Stimulated activated naive CD8-positive, alpha-beta T cell treated with anti-CD3 and anti-CD28 coated beads, Interleukin-15, Interleukin-2, amounts not matched to agents 100 U/mL and 50 U/mL, for 24 hours (primary cell): ENCODE measurements around the gene NEK1.
"Not testable (repeated sequence)": the region's sequence is repeated elsewhere in the genome, so short reads cannot be mapped to it uniquely, and the experiment has no call there.

Experiments
- ATAC-seq: fragments of 150-1000 bp; cut with Tn5 transposase; one replicate; pipeline ENCODE4 v1.10.0; 2021
- DNase-seq: peaks from one replicate; pipeline ENCODE4 v3.0.0; 2021

Gene NEK1

DNA sequence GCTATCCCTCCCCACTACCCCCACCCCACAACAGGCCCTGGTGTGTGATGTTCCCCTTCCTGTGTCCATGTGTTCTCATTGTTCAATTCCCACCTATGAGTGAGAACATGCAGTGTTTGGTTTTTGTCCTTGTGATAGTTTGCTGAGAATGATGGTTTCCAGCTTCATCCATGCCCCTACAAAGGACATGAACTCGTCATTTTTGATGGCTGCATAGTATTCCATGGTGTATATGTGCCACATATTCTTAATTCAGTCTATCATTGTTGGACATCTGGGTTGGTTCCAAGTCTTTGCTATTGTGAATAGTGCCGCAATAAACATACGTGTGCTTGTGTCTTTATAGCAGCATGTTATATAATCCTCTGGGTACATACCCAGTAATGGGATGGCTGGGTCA lies 118.1 kb downstream of the NEK1 start:
- ATAC-seq, DNase-seq: not testable (repeated sequence)

DNA sequence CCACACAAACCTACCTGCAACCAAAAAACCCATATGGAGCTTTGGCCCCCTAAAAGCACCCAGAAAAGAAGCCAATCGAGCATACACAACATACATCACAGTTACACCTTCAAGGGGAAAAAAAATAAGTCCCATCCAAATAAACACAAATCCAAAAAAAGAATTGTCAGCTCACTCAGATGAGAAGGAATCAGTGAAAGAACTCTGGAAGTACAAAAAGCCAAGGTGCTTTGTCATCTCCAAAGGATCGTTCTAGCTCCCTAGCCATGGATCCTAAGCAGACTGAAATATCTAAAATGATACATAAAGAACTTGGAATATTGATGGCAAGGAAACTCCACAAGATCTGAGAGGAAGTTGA lies 119.2 kb downstream of the NEK1 start:
- ATAC-seq (no peak), DNase-seq (no peak)

DNA sequence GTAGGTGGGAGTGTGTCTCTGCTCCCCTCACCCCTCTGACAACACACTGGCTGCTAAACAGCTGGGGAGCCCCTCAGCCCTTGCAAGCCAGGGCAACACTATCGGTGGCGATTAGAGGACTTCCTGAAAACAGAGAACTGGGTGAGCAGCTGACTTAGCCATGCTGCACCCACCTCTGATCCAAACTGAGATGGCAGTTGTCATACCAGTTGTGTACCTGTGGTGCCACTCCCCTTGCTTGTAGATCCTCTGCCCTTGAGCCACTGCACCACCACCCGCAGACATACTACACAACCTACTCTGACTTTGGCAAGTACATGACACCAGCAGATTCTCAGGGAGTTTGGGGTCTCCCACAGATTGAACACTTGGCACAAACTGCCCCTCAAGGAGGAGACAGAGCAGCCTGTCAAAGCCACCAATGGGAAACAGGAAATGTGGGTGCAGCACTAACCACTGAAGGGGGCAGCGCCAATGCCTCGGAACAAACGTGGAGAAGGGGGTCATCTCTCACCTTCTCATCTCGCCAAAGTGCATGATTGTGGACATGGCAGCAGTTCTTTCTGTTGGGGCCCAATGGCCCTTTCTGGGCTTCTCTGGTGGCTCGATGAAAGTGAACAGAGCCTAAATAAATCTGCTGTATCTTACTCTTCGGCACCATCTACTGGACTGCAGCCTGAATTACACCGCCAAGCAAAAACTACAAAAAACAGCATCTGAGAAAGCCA lies 119.8 kb downstream of the NEK1 start:
- ATAC-seq = peak; percentile 40

DNA sequence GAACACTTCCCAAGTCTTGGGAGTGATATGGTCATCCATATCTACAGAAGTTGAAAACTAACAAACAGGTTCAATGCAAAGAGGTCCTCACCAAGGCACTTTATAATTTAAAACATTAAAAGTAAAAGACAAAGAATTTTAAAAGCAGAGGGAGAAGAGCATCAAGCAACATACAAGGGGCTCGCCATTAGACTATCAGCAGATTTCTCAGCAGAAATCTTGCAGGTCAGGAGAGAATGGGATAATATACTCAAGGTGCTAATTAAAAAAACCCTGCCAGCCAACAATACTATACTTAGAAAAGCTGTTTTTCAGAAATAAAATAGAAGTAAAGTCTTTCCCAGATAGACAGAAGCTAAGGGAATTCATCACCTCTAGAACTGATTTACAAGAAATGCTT lies 121.2 kb downstream of the NEK1 start:
- no peak for ATAC-seq
- DNase-seq = no peak

More for the DNA sequence above, 119.8 kb downstream of the NEK1 start:
- peak; percentile 21 for DNase-seq

DNA sequence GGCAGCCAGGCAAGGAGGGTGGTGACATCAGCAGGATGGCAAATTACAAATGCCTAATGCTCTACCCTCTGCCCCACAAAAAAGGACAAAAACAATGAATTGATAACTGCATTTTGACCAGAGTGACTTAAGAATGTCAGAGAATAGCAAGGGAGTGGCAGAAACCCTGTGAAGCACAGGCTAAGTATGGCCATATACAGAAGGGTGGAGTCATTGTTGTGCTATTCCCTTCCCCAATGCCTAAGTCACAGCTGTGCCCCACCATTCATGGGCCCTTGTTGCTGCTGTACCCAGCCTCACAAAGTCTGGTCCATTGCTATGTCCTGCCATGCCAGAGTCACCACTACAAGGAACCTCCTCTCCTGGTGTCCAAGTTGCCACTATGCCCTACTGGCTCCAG lies 123.1 kb downstream of the NEK1 start:
- ATAC-seq (no peak), DNase-seq (no peak)

DNA sequence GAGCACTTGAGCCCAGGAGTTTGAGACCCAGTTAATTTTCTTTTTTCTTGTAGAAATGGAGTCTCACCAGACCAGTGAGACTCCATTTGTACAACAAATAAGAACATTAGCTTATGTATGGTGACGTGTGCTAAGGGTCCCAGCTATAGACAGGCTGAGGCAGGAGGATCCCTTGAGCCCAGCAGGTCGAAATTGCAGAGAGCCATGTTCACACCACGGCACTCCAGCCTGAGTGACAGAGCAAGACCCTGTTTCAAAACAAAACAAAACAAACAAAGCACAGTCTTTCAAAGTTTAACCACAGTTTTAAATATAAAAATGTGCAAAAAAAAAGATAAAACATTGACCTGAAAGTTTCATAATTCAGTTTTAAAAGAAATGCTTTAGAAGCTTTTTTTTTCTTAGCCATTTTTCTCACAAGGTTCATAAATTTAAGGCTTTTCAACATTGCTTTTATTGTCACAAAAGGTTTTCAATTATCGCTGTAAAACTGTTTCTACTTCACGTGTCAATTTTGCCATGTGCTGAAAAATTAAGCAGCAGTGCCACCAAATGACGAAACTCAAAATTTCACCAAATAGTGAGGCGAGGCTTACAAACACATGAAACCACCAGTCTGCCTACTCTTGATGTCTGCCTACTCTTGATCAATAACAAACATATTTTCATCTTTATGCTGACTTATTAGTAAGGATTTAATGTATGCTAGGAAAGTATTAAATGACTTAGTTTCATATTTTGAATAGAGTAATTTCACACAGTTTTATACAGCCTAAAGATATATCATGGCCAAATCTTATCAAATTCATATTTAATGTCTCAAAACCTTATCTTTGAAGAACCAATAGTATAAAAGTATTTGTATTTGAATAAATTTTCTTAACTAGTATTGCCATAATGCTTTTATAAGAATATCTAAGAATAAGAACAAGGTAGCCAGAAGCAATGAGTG lies 126.3 kb downstream of the NEK1 start:
- ATAC-seq = no peak
- peak; percentile 22 for DNase-seq

DNA sequence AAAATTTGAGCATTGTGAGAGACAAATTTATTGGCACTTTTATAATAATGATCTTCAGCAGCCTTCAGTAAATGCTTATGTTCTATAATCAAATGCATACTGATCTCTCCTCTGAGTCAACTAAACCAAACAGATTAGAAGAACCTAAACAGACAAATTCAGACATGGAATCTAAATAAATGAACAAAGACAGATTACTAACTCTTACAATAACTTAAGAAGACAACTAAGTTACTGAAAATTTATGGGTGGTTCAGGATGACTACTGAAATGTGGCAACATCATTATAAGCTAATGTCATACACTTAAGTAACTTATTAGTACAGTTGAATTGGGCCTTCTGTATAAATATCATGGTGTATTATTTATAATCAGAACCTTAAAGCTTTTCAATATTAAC lies 127.3 kb downstream of the NEK1 start:
- no peak for ATAC-seq
- no peak for DNase-seq

DNA sequence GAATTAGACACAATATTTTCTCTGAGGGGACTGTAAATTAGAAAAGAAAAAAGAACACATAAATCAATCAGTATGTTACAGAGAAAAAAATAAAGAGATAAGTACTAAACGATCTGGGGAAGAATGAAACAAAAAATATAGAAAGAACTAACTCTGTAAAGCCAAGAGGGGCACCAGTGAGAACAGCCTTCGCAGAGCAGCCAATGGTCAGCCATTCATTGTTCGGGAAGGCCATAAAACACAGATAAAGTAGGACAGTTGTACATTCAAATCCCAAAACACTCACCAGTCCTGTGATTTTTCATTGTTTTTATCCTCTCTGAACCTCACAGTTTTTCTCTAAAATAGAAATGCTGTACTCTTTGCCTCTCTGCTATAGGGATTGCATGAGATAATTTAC lies 127.9 kb downstream of the NEK1 start:
- no peak for ATAC-seq
- no peak for DNase-seq

DNA sequence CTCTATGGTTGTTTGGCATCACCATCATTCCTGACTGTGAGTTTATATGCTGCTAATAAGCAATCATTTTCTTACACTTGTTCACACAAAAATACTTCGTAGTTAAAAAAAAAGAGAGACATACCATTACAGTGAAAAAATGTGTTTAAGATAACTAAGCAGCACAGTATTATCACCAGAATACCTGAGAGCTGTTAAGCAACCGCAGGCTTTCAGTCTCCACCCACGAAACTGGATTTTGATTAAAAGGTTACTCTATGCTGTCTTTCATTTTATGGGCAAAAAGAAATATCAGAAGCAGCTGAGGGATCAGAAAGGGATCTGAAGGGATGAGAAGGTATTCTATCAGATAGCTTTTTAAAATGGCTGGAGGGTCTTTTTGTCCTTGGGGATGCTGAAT lies 148.3 kb downstream of the NEK1 start:
- ATAC-seq = no peak
- DNase-seq = no peak

DNA sequence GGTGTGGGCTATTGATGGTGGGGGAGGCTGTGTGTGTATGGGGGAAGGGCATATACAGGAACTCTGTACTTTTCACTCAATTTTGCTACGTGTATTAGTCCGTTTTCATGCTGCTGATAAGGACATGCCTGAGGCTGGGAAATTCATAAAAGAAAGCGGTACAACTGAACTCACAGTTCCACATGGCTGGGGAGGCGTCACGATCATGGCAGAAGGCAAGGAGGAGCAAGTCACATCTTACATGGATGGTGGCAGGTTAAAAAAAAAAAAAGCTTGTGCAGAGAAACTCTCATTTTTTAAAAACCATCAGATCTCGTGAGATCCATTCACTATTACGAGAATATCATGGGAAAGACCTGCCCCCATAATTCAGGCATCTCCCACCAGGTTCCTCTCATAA lies 152.3 kb downstream of the NEK1 start:
- ATAC-seq (no peak), DNase-seq (no peak)

DNA sequence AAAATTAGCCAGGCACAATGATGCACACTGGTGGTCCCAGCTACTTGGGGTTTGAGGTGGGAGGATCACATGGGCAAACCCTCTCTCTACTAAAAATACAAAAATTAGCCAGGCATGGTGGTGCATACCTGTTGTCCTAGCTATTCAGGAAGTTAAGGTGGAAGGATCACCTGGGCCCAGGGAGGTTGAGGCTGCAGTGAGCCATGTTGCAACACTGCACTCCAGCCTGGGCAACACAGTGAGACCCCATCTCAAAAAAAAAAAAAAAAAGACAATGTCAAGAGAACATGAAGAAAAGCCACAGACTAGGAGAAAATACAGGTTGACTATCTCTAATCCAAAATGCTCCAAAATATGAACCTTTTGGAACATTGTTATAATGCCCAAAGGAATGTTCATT lies 153.8 kb downstream of the NEK1 start:
- no peak for DNase-seq
- ATAC-seq = no peak

DNA sequence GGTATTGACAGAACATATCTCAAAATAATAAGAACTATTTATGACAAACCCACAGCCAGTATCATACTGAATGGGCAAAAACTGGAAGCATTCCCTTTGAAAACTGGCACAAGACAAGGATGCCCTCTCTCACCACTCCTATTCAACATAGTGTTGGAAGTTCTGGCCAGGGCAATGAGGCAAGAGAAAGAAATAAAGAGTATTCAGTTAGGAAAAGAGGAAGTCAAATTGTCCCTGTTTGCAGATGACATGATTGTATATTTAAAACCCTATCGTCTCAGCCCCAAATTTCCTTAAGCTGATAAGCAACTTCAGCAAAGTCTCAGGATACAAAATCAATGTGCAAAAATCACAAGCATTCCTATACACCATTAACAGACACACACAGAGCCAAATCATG lies 159.7 kb downstream of the NEK1 start:
- not testable (repeated sequence) for ATAC-seq, DNase-seq

DNA sequence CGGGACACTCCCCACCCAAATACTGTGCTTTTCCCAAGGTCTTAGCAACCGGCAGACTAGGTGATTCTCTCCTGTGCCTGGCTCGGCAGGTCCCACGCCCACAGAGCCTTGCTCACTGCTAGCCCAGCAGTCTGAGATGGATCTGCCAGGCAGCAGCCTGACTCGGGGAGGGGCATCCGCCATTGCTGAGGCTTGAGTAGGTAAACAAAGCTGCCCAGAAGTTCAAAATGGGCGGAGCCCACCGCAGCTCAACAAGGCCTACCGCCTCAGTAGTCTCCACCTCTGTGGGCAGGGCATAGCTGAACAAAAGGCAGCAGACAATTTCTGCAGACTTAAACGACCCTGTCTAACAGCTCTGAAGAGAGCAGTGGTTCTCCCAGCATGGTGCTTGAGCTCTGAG lies 163.4 kb downstream of the NEK1 start:
- DNase-seq = not testable (repeated sequence)

DNA sequence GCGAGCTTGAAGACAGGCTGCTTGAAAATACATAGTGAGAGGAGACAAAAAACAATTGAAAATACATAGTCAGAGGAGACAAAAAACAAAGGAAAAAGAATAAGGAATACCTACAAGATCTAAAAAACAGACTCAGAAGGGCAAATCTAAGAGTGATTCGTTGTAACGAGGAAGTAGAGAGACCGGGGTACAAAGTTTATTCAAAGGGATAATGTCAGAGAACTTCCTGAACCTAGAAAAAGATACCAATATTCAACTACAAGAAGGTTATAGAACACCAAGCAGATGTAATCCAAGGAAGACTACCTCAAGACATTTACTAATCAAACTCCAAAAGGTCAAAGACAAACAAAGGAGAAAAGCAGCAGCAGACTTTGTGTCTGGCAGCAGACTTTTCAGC lies 165.6 kb downstream of the NEK1 start:
- DNase-seq (no peak), ATAC-seq (no peak)

More for the DNA sequence above, 163.4 kb downstream of the NEK1 start:
- ATAC-seq = not testable (repeated sequence)

DNA sequence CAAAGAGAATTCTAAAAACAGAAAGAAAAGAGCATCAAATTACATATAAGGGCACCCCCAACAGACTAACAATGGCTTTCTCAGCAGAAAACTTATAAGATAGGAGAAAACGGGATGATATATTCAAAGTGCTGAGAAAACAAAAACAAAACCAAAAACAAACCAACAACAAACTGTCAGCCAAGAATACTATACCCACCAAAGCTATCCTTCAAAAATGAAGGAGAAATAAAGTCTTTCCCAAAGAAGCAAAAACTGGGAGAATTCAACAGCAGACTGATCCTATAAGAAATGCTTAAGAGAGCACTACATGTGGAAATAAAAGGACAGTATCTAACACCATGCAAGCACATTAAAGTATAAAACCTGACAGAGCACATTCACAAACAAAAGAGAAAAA lies 168.6 kb downstream of the NEK1 start:
- no peak for ATAC-seq
- no peak for DNase-seq

DNA sequence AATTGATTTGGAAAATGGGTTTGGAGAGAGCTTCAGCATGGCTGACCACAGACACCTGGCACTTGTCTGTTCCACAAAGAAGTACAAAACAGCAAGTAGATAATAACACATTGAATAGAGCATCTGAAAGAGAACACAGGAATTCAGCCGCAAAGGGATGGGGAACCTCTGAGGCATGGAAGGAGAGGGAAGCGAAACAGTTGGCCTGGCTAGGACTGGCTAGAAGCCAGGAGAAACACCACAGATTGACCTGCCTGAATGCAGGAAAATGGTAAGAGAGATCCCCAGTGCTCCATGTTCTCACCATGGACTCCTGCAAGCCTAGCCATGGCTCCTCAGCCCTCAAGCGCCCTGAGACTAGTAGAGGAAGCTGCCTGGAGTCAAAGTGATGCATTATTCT lies 171.9 kb downstream of the NEK1 start:
- ATAC-seq (no peak), DNase-seq (no peak)

DNA sequence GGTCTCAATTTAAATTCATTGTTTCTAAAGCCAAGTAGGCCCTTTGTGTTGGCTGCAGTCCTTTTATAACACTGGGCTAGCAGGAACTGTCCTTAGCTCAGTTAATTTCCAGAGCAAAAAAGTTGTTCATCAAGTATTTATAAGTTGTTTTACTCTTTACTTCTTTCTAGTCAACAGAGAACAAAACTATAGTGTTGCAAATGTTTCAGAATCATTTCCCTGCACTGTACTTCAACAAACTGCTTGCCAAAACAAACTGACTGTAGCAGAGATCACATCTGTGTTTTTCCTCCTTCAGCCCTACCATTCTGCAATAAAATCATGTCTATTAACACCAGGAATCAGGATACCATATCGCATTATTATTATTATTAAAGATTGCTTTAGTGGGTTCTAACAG lies 173.1 kb downstream of the NEK1 start:
- DNase-seq (no peak), ATAC-seq (no peak)

DNA sequence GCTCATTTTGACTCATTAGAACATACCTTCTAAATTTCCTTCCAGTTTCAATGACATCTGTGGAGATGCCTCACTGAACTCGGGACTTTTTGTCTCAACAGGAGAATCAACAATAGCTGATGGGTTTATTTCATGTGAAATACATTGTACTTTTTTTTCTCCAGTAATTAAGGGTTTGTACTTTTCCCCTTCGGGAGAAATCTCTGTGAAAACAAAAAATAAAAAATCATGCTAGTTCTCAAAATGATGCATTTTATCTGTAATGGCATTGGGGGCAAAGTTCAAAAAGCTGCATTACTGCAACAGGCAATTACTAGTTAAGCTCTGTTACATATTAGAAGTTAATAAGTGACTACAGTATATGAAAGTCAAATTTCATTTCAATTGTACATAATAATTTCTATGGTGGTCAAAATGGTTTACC lies 174.3 kb downstream of the NEK1 start:
- ATAC-seq (no peak), DNase-seq (no peak)

DNA sequence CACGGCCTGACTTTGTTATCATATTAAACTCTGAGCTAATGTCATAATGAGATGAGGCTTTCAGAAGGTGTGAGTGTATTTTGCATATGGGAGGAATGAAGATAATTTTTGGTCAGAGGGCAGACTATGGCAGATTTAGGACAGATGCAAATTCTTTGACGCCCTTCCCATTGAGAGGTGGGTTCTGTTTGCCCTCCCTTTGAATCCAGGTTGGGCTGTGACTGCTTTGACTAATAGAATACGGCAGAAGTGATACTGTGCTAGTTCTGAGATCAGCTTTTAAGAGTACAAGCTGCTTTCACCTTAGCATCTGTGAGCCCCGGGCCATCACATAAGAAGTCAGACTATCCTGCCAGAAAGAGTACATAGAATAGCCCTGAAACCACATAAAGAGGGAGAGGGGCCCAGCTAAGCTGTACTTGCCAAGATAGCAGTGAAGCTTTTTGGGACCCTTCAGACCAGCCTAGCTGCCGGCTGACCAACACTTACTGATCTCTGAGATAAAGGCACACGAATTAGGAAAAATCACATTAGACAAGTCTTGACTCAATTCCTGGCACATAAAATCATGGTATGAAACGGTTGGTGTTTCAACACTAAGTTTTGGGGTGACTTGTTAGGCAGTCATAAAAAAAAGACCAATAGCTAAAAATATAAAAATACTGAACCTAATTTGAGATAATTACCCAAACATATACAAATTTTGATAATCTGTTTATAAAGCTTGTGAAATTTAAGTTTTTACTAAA lies 174.9 kb downstream of the NEK1 start:
- ATAC-seq (no peak), DNase-seq (no peak)

DNA sequence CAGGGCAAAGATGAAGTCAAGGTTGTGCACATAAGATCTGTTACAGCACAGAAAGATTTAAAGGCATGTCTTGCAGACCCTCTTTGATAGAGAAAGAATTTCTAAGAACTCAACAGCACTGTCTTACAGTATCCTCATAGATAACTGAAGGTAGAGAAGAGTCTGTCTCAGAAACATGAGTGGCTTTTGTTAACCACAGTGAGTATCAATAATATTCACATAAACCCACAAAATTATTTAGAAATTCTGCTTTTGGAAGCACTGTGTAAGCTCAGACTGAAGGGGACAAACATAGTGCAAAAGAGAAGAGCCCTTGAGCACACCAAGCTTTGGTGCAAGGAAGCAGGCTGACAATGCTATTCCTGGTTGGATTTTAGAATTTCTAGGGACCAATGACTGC lies 175.6 kb downstream of the NEK1 start:
- ATAC-seq (no peak), DNase-seq (no peak)

DNA sequence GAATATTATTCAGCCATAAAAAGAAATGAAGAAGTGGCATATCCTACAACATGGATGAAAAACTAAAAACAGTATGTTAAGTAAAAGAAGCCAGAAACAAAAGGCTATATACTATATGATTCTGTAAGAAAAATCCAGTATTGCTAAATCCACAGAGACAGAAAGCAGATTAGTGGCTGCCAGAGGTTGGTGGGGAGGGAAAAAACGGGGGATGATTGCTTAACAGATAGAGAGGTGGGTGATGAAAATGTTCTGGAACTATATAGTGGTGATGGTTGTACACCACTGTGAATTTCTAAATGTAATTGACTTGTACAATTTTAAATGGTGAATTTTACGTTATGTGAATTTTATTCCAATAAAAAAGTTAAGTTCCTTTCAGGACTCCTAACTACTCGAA lies 184.0 kb downstream of the NEK1 start:
- no peak for DNase-seq
- ATAC-seq = no peak

DNA sequence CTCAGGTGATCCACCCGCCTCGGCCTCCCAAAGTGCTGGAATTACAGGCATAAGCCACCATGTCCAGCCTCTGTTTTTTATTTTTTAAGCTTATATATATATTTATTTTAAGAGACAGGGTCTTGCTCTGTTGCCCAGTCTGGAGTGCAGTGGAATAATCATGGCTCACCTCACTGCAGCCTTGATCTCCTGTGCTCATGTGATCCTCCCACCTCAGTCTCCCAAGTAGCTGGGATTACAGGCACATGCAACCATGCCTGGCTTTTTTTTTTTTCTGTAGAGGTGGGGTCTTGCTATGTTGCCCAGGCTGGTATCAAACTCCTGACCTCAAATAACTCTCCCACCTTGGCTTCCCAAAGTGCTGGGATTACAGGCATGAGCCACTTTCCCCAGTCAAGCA lies 184.7 kb downstream of the NEK1 start:
- not testable (repeated sequence) for DNase-seq, ATAC-seq

DNA sequence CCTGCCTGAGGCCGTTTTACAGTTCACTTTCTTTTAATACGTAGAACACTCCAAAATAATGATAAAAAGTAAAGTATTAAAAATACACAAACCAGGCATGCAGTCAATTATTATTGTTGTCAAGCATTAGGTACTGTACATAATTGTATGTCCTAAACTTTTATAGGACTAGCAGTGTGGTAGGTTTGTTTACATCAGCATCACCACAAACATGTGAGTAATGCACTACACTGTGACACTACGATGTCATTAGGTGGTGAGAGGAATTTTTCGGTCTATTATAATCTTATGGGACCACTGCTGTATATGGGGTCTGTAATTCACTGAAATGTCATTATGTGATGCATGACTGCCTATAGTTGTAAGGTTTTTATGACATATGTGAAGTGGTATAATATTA lies 192.1 kb downstream of the NEK1 start:
- no peak for ATAC-seq
- no peak for DNase-seq
